GM23338 (cell line): Measurements from ENCODE around the gene AAMDC. TPM values are rescaled to one million over a fixed set of nuclear protein-coding genes. Genes with fewer than 3 reads are reported as not detected.

Experiments used
- ATAC-seq: fragments of 200-7000 bp; cut with Tn5 transposase; 3 replicates; pipeline ENCODE4 v1.9.1; 2020
- DNase-seq: peaks from one replicate; pipeline ENCODE4 v3.0.0-alpha.2; 2015; ENCODE audit warnings: low spot score
- H2AFZ ChIP-seq: fragments of 200-600 bp; sonication (generic); 2 replicates; pipeline ENCODE4 v1.8.0; 2016; ENCODE audit warnings: antibody characterized with exemption, mild to moderate bottlenecking, moderate library complexity
- H3F3A ChIP-seq: fragments of 200-600 bp; sonication (generic); replicated peaks from 2 replicates; pipeline ENCODE4 v1.8.0; 2017; ENCODE audit warnings: antibody characterized with exemption, mixed run types, low read depth
- H3K27ac ChIP-seq: fragments of 200-600 bp; sonication (generic); 2 replicates; pipeline ENCODE4 v1.6.1; 2016; ENCODE audit warnings: low read depth
- H3K27me3 ChIP-seq: fragments of 200-600 bp; sonication (generic); 2 replicates; pipeline ENCODE4 v1.8.0; 2016; ENCODE audit warnings: mild to moderate bottlenecking, mixed run types, moderate library complexity; ENCODE audit not compliant: insufficient read depth
- H3K36me3 ChIP-seq: fragments of 200-600 bp; sonication (generic); 2 replicates; pipeline ENCODE4 v1.8.0; 2016; ENCODE audit warnings: mild to moderate bottlenecking; ENCODE audit not compliant: insufficient read depth
- H3K4me1 ChIP-seq: fragments of 200-600 bp; sonication (generic); 2 replicates; pipeline ENCODE4 v1.8.0; 2016; ENCODE audit warnings: mild to moderate bottlenecking, moderate library complexity; ENCODE audit not compliant: insufficient read depth
- H3K4me2 ChIP-seq: fragments of 200-600 bp; sonication (generic); 2 replicates; pipeline ENCODE4 v1.7.1; 2017; ENCODE audit warnings: mixed run types
- H3K4me3 ChIP-seq: fragments of 200-600 bp; sonication (generic); 2 replicates; pipeline ENCODE4 v1.6.1; 2016; ENCODE audit warnings: mixed run types
- H3K79me2 ChIP-seq: fragments of 200-600 bp; sonication (generic); replicated peaks from 2 replicates; pipeline ENCODE4 v1.8.0; 2017; ENCODE audit warnings: mild to moderate bottlenecking; ENCODE audit not compliant: insufficient read depth
- H3K9me2 ChIP-seq: fragments of 200-600 bp; sonication (generic); 2 replicates; pipeline ENCODE4 v1.8.0; 2017; ENCODE audit not compliant: insufficient read depth
- H4K20me1 ChIP-seq: fragments of 200-600 bp; sonication (generic); replicated peaks from 2 replicates; pipeline ENCODE4 v1.8.0; 2017; ENCODE audit warnings: mild to moderate bottlenecking; ENCODE audit not compliant: insufficient read depth
- H3K27ac Mint-ChIP-seq: 2 replicates; pipeline ENCODE4 v1.8.0; 2020; ENCODE audit warnings: inconsistent platforms, mild to moderate bottlenecking, moderate library complexity, mixed read lengths
- H3K27me3 Mint-ChIP-seq: 3 replicates; pipeline ENCODE4 v1.8.0; 2022; ENCODE audit warnings: low read depth, mild to moderate bottlenecking, moderate library complexity, mixed read lengths, inconsistent platforms; ENCODE audit not compliant: insufficient read depth, poor library complexity
- H3K36me3 Mint-ChIP-seq: 3 replicates; pipeline ENCODE4 v1.8.0; 2021; ENCODE audit warnings: low read depth, mild to moderate bottlenecking, inconsistent platforms, moderate library complexity, mixed read lengths
- H3K4me1 Mint-ChIP-seq: 3 replicates; pipeline ENCODE4 v1.8.0; 2020; ENCODE audit warnings: mild to moderate bottlenecking, inconsistent platforms, mixed read lengths
- H3K4me3 Mint-ChIP-seq: 3 replicates; pipeline ENCODE4 v1.8.0; 2021; ENCODE audit warnings: moderate library complexity, mild to moderate bottlenecking, inconsistent platforms, mixed read lengths
- H3K9me3 Mint-ChIP-seq: 3 replicates; pipeline ENCODE4 v1.8.0; 2020; ENCODE audit warnings: moderate library complexity, mild to moderate bottlenecking, inconsistent platforms, mixed read lengths
- EZH2phosphoT487 ChIP-seq: fragments of 200-600 bp; sonication (generic); IDR thresholded peaks from one replicate; pipeline ENCODE4 v1.8.1; 2018; ENCODE audit warnings: antibody characterized with exemption; ENCODE audit not compliant: unreplicated experiment
- JUNB ChIP-seq: IDR thresholded peaks from one replicate; pipeline ENCODE4 v1.6.1; 2016; ENCODE audit warnings: antibody characterized with exemption; ENCODE audit not compliant: unreplicated experiment
- ZNF331 ChIP-seq: fragments of 250-450 bp; sonication (Bioruptor Pico); IDR thresholded peaks from 2 replicates; pipeline ENCODE4 v1.5.0; 2020; ENCODE audit warnings: low read depth, mild to moderate bottlenecking, moderate library complexity
- polyA plus RNA-seq: library from polyadenylated mRNA; unstranded; fragments of >200 nt; fragmentation: Nextera tagmentation; extraction: Ambion mirVana; gene quantifications from 2 replicates; pipeline ENCODE4 v1.2.1, GENCODE V29; 2016
- total RNA-seq: library from RNA; depleted of rRNA; stranded (reverse); fragments of >200 nt; shearing (Covaris generic); gene quantifications from 2 replicates; pipeline ENCODE4 v1.2.3, GENCODE V29; 2014
- TF ChIP-seq, protein P1 (sequence below), 2 experiments: fragments of 200-600 bp in 1 of 2; sonication (generic) in 1 of 2; conservative IDR thresholded peaks; 2 replicates each; pipeline versions ENCODE4 v1.5.1 to v1.6.1; 2016 to 2017; ENCODE audit warnings: antibody characterized with exemption in 2 of 2, low read depth in 2 of 2, mild to moderate bottlenecking in 2 of 2, moderate library complexity in 1 of 2
- TF ChIP-seq, protein P2 (sequence below): IDR thresholded peaks from one replicate; pipeline ENCODE4 v1.6.1; 2018; ENCODE audit warnings: antibody characterized with exemption; ENCODE audit not compliant: unreplicated experiment
- TF ChIP-seq, protein P3 (sequence below): fragments of 250-450 bp; sonication (Bioruptor Pico); IDR thresholded peaks from 2 replicates; pipeline ENCODE4 v1.5.0; 2020; ENCODE audit warnings: mild to moderate bottlenecking, moderate library complexity

Gene AAMDC
- total and polyA plus RNA-seq, 2 experiments from 2014 or later = 5.3 to 50.2 TPM

DNA sequence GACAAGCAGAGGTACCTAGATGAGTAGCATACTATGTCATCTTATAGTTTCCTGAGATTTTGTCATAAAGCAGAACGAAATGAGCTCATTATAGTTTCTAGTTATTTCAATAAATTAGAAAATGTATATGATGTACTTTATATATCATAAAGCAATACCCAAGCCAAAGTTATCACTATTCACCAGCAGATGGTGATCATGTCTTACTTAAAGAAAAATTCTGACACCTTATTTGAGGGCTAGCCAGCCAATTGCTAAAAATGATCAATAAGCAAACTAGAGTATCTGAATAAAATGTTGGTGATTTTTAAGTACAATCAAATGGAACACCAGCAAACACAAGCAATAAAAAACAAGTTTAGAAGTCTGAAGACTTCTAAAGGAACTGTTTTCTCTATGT lies 44.5 kb upstream of the AAMDC start:
- H3K9me2 ChIP-seq = no peaks in the 10 kb centered on the region
- H3K79me2 ChIP-seq = peaks cover 96% of the 10 kb centered on the region
- peaks cover 30% of the 10 kb centered on the region for H4K20me1 ChIP-seq
- Mint-ChIP-seq H3K36me3 (peaks cover 5% of the 10 kb centered on the region; the same call in 2 of the 3 replicates), H3K9me3 (no peaks in the 10 kb centered on the region), H3K27me3 (peaks cover 5% of the 10 kb centered on the region), H3K27ac (no peak overlapping the region), H3K4me3 (no peak overlapping the region), H3K4me1 (peaks cover 16% of the 10 kb centered on the region)
- 0 out of 2 replicates have a peak, but pooled peaks cover 2% of the 10 kb centered on the region for H3F3A ChIP-seq
- DNase-seq = no peak
- H3K27me3 ChIP-seq = no peaks in the 10 kb centered on the region
- no peak overlapping the region for H3K27ac ChIP-seq
- no peak overlapping the region for H2AFZ ChIP-seq
- peaks cover 19% of the 10 kb centered on the region for H3K4me1 ChIP-seq
- H3K4me2 ChIP-seq = no peak overlapping the region
- no peak overlapping the region for H3K4me3 ChIP-seq
- no peaks in the 10 kb centered on the region for H3K36me3 ChIP-seq
- ATAC-seq = no peak
- TF ChIP-seq, protein P1, sequence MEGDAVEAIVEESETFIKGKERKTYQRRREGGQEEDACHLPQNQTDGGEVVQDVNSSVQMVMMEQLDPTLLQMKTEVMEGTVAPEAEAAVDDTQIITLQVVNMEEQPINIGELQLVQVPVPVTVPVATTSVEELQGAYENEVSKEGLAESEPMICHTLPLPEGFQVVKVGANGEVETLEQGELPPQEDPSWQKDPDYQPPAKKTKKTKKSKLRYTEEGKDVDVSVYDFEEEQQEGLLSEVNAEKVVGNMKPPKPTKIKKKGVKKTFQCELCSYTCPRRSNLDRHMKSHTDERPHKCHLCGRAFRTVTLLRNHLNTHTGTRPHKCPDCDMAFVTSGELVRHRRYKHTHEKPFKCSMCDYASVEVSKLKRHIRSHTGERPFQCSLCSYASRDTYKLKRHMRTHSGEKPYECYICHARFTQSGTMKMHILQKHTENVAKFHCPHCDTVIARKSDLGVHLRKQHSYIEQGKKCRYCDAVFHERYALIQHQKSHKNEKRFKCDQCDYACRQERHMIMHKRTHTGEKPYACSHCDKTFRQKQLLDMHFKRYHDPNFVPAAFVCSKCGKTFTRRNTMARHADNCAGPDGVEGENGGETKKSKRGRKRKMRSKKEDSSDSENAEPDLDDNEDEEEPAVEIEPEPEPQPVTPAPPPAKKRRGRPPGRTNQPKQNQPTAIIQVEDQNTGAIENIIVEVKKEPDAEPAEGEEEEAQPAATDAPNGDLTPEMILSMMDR (conservative IDR thresholded peaks at IDR 0.05; ENCODE audit: low read depth in 2 of 2) = peak in 1 of 2 experiments; percentile 51; a peak in 3 of 4 replicates
- TF ChIP-seq ZNF331 (CRISPR knock-in tag) = no peak

DNA sequence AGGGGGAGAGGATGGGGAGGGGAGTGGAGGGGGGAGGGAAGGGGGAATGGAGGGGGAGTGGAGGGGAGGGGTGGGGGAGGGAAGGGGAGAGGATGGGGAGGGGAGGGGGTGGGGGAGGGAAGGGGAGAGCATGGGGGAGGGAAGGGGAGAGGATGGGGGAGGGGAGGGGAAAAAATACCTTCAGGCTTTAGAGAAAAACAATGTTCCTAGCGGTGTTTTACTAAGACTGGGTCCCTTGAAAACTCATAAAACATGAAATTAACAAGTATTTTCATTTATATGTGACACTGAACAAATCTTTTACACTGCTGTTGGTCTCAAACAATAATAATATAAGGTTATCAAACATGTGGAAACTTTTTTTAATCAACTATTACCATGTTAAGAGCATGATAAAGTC lies 42.8 kb upstream of the AAMDC start:
- Mint-ChIP-seq H3K27me3 (peaks cover 5% of the 10 kb centered on the region), H3K4me1 (peaks cover 13% of the 10 kb centered on the region)
- H3K4me1 ChIP-seq = peaks cover 14% of the 10 kb centered on the region
- TF ChIP-seq ZNF331 (CRISPR knock-in tag) (no peak), EZH2phosphoT487 (no peak), JUNB (no peak)
- TF ChIP-seq, protein P2, sequence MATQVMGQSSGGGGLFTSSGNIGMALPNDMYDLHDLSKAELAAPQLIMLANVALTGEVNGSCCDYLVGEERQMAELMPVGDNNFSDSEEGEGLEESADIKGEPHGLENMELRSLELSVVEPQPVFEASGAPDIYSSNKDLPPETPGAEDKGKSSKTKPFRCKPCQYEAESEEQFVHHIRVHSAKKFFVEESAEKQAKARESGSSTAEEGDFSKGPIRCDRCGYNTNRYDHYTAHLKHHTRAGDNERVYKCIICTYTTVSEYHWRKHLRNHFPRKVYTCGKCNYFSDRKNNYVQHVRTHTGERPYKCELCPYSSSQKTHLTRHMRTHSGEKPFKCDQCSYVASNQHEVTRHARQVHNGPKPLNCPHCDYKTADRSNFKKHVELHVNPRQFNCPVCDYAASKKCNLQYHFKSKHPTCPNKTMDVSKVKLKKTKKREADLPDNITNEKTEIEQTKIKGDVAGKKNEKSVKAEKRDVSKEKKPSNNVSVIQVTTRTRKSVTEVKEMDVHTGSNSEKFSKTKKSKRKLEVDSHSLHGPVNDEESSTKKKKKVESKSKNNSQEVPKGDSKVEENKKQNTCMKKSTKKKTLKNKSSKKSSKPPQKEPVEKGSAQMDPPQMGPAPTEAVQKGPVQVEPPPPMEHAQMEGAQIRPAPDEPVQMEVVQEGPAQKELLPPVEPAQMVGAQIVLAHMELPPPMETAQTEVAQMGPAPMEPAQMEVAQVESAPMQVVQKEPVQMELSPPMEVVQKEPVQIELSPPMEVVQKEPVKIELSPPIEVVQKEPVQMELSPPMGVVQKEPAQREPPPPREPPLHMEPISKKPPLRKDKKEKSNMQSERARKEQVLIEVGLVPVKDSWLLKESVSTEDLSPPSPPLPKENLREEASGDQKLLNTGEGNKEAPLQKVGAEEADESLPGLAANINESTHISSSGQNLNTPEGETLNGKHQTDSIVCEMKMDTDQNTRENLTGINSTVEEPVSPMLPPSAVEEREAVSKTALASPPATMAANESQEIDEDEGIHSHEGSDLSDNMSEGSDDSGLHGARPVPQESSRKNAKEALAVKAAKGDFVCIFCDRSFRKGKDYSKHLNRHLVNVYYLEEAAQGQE = no peak
- TF ChIP-seq, protein P1 (conservative IDR thresholded peaks at IDR 0.05; ENCODE audit: low read depth in 2 of 2) = no peak
- TF ChIP-seq, protein P3, sequence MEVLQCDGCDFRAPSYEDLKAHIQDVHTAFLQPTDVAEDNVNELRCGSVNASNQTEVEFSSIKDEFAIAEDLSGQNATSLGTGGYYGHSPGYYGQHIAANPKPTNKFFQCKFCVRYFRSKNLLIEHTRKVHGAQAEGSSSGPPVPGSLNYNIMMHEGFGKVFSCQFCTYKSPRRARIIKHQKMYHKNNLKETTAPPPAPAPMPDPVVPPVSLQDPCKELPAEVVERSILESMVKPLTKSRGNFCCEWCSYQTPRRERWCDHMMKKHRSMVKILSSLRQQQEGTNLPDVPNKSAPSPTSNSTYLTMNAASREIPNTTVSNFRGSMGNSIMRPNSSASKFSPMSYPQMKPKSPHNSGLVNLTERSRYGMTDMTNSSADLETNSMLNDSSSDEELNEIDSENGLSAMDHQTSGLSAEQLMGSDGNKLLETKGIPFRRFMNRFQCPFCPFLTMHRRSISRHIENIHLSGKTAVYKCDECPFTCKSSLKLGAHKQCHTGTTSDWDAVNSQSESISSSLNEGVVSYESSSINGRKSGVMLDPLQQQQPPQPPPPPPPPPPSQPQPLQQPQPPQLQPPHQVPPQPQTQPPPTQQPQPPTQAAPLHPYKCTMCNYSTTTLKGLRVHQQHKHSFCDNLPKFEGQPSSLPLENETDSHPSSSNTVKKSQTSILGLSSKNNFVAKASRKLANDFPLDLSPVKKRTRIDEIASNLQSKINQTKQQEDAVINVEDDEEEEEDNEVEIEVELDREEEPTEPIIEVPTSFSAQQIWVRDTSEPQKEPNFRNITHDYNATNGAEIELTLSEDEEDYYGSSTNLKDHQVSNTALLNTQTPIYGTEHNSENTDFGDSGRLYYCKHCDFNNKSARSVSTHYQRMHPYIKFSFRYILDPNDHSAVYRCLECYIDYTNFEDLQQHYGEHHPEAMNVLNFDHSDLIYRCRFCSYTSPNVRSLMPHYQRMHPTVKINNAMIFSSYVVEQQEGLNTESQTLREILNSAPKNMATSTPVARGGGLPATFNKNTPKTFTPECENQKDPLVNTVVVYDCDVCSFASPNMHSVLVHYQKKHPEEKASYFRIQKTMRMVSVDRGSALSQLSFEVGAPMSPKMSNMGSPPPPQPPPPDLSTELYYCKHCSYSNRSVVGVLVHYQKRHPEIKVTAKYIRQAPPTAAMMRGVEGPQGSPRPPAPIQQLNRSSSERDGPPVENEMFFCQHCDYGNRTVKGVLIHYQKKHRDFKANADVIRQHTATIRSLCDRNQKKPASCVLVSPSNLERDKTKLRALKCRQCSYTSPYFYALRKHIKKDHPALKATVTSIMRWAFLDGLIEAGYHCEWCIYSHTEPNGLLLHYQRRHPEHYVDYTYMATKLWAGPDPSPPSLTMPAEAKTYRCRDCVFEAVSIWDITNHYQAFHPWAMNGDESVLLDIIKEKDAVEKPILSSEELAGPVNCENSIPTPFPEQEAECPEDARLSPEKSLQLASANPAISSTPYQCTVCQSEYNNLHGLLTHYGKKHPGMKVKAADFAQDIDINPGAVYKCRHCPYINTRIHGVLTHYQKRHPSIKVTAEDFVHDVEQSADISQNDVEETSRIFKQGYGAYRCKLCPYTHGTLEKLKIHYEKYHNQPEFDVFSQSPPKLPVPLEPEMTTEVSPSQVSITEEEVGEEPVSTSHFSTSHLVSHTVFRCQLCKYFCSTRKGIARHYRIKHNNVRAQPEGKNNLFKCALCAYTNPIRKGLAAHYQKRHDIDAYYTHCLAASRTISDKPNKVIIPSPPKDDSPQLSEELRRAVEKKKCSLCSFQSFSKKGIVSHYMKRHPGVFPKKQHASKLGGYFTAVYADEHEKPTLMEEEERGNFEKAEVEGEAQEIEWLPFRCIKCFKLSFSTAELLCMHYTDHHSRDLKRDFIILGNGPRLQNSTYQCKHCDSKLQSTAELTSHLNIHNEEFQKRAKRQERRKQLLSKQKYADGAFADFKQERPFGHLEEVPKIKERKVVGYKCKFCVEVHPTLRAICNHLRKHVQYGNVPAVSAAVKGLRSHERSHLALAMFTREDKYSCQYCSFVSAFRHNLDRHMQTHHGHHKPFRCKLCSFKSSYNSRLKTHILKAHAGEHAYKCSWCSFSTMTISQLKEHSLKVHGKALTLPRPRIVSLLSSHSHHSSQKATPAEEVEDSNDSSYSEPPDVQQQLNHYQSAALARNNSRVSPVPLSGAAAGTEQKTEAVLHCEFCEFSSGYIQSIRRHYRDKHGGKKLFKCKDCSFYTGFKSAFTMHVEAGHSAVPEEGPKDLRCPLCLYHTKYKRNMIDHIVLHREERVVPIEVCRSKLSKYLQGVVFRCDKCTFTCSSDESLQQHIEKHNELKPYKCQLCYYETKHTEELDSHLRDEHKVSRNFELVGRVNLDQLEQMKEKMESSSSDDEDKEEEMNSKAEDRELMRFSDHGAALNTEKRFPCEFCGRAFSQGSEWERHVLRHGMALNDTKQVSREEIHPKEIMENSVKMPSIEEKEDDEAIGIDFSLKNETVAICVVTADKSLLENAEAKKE (CRISPR knock-in tag) = no peak

More for the DNA sequence above, 42.8 kb upstream of the AAMDC start:
- H3F3A ChIP-seq = 0 out of 2 replicates have a peak, but pooled peaks cover 2% of the 10 kb centered on the region
- H3K4me3 Mint-ChIP-seq = no peak overlapping the region
- DNase-seq (no peak), ATAC-seq (no peak)
- peak overlapping the region; percentile 56; the same call in 1 of the 2 replicates for H3K27ac ChIP-seq
- H3K36me3 Mint-ChIP-seq = peaks cover 12% of the 10 kb centered on the region; the same call in 2 of the 3 replicates
- no peak overlapping the region for H3K4me3 ChIP-seq
- no peaks in the 10 kb centered on the region for H3K9me2 ChIP-seq
- H3K4me2 ChIP-seq = 0 out of 2 replicates have a peak overlapping the region, but pooled peaks have one; percentile 4
- H3K36me3 ChIP-seq = no peaks in the 10 kb centered on the region
- H3K79me2 ChIP-seq = peaks cover 96% of the 10 kb centered on the region
- peaks cover 28% of the 10 kb centered on the region; the same call in 1 of the 2 replicates for H4K20me1 ChIP-seq
- no peaks in the 10 kb centered on the region for H3K27me3 ChIP-seq
- H3K9me3 Mint-ChIP-seq = no peaks in the 10 kb centered on the region
- no peak overlapping the region for H3K27ac Mint-ChIP-seq
- H2AFZ ChIP-seq = no peak overlapping the region
